ENCODE results near the gene GPR84.

Gene GPR84

DNA sequence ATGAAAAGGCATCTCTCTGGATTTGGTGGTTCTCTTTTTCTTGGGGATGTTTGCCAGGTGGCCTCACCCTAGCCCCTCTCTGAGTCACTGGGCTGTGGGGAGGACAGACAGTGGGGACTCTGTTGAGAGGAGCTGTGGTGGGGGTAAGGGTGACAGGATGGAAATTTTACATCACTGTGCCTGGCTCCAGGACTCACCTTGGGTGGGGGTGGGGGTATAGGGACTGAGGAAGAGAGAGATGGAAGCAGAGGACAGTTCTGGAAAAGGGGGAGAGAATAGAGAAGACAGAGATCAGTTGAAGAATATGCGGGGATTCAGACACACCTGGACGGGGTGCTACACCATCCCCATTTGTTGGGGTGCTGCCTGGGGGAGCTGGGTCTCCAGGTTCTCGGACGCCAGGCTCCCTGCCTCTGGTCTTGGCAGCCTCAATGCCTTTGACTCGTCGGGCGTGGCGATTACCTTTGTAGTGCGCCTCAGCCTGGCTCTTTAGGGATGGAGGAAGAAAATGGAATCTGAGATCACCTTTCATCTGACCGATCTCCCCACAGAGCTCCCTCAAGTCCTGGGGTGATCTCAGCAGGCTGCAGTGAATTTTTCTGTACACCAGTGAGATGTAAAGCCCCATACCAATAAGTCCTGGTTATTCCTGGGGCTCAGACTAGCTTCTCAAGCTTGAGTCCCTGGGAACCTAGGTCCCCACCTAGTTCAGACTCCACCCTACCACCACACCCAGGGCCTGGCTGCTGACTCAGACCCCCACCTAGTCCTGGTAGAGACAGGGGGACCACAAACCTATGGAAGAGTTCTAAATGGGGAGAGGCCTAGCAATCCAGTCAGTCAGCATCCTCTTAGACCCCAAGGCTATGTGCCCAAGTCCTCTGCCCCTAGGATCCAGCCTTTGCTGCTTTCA, 9.6 kb upstream of the GPR84 start:
- no peak for DNase-seq (ENCODE audit: low spot score)

DNA sequence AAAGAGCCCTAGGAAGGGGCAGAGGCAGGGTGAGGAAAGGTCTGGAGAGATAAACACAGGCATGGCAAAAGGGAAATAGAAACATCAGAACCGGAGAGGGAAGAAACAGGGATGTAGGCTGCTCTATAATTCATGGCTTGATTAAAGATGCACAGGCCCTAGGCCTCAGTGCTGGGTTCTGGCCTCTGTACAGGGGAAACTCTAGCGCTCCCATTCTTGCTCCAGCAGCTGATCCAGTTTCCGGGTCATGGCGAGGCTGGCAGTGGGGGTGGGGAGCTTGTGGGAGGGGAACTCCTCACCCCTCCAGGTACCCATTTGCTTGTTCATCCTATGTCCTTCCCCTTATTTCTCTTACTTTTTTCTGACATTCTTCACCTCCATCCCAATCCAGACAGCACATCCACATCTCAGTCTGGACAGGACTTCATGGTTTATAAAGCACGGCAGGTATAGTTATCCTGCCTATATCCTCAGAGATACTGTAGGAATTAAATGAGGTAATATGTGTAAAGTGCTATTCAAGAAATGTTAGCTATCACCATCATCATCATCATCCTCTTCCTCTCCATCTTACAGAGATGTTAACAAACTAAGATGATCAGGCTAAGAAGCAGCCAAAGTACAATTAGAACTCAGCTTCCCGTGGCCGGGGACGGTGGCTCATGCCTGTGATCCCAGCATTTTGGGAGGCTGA, 8.0 kb upstream of the GPR84 start:
- no peak for DNase-seq (ENCODE audit: low spot score)

DNA sequence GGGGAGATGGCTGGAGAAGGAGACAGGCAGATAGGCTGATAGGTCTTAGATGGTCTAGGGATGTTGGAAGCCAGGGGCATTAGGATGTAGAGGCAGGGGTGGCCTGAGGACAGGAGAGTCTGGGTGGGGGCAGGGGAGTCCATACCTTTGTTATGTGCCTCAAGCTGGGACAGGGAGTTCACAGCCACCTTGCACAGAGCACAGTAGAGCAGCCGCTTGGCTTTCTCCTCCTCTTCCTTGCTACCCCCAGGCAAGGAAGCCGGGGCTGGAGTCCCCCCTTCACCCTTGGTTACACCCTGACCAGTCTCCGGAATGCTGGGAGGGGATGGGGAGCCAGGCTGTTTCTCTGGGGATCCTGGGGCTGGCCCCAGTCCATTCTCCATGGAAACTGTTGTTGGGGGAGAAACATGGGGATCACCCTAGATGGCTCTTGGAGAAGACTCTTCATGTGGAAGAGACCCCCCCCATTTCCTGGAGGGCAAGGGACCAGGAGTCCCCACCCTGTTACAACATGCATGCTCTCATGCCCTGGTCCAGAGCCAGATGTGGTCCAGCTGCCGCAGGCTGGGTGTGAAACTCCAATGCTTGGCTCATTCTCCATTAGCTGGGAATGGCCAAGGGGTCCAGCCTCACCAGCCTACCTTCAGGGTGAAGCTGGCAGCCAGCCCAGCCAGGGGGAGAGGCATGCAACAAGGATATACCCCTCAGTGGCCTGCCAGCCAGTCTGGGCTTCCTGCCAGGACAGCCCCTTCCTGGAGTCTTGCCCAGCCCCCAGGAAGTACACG, 7.2 kb upstream of the GPR84 start:
- DNase-seq (ENCODE audit: low spot score), result no peak

DNA sequence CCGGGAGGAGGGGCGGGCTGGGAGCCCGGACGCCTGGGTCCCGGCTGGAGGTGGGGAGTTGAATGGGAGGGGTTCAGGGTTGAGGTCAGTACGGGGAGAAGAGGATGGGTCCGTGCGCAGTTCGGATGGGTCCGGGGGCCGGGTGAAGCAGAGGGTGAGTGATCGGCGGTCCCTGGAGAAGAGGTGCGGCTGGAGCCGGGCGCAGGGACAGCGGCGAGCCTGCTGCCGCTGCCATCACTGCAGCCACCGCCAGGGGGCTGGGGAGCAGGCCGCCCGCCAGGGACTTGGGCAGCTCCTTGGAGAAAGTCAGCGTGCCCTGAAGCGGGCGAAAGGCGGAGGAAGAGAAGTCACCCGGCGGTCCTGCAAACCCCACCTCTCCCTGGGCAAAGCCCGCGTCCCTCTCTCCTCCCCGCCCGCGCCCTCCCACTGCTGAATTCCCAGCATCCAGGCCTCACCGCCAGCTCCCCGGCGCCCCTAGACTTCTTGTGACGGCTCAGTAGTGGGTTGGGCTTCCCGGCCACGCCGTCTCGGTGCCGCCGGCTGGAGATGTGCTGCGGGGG, 6.0 kb upstream of the GPR84 start:
- DNase-seq (ENCODE audit: low spot score), result peak; percentile 78

DNA sequence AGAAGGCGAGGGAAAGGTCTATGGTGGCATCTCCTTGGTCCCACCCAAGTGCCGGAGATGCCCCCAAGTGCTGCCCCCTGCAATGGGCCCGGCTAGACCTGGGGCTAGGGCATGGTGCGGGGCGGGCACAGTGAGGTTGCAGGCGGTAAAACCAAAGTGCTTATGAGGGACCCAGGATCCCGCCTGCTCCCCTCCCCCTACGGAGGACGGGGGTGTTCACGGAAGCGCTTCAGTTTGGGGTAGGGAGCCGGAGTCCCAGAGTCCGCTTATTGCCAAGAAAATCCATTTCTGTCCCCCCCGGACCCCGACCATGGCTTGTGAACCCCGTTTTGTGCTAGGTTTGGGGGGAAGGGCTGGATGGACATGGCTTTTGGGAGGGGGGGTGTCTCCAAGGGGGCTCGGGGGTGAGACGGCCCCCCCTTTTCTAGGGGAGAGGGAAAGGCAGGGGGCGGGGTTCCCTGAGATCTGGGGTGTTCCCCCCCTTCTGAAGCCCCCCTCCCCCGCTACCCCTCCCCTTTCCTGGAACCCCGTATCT, 5.4 kb upstream of the GPR84 start:
- DNase-seq (ENCODE audit: low spot score), result no peak

DNA sequence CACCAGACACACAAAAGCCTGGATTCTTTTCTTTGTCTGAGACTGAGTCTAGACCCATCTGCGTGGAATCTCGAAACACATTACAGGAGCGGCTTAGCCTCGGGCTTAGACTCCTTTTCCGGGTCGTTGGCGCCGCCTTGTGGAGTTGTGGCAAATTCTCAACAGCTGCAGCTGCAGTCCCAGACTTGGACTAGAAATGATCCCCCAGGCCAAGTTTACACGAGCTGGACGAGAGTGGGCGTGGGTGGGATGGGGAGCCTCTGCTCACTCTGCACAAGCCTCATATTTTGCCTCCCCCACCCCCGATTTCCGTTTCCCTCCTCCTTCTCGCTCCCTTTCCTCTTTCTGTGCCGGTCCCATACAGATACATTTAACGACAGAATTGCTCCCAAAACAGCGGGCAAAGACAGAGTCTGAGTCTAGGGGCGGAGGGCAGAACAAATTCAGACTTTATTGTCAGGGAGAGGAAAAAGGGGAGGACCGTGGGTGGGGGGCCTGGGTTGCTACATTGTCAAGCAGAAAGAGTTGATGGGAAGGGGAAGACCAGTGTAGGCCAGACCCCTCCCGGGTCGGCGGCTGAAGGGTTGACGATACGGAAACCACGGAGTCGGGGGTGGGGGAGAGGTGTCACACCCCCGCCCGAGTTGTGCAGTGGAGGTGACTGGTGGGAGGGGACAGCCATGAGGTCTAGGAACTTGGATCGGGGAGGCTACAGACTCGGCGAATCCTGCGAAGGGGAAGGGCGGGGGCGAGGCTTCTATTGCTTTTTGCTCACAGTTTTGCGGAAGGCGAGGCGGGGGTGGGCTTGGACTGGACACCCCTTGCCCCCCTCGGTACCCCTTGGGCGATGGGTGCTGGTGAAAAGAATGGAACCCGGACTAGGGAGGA, 4.7 kb upstream of the GPR84 start:
- DNase-seq (ENCODE audit: low spot score), result peak; percentile 93

DNA sequence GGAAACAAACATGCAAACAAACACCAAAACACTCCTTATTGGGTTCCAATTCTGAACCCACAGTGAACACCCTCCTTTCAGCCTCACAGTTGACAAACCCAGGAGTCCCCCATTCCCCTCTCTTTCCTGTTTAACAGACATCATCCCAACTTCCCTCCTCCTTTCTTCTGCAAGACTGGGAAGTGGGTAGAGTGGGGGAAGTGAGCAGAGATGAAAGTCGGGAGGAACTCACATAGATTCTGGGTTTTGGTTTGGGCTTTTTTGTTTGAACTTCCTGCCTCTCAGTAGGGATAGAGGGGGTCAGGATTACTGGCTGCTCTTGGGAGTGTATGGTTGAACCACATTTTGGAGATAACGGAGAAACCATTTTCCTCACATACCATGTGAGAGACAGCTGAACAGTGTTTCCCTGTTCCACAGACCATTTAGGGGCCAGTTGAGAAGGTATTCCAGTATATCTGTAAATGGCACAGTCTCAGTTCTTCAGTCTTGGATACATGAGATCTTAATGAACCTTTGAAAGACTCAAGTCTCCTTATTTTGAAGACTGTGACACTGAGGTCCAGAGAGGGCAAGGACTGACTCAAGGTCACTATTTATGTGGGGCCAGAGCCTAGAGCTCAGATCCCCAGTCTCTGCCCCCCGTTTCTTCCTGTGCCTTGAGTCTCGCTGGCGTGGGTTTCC, 3.9 kb upstream of the GPR84 start:
- DNase-seq (ENCODE audit: low spot score), result no peak

DNA sequence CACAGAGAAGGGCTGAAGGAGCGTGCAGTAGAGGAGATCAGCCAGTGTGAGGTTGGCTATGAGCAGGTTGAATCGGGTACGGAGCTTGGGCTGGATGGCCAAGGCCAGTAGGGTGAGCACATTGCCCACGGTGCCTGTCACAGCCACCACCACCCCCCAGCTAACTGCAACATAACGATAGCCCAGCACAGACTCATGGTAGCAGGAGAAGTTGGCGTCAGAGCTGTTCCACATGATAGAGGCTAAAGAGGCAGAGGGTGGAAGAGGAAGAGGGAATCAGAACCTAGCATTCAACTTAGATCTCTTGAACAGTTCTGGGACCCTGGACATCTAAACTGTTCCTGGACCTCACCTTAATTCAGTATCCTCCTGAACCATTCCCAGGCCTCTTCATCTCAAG, 668 bp downstream of the GPR84 start:
- DNase-seq (ENCODE audit: low spot score), result no peak

DNA sequence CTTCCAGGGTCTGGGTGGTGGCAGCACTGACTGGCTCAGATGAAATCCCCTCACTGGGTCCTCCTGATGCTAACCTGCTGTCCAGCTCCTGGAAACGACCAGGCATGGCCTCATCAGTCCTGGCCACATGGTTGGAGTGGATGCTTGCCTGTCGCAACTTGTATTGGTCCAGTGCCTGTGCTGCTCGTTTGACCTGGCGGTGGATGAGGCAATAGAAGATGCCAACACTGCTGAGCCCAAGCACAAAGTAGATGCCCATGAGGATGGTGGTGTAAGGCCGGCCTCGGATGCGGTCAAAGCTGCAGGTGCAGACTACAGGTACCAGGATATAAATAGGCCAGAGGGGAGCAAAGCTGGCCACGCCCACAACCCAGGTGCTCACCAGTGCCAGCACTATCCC, 1.2 kb downstream of the GPR84 start:
- DNase-seq (ENCODE audit: low spot score), result no peak

DNA sequence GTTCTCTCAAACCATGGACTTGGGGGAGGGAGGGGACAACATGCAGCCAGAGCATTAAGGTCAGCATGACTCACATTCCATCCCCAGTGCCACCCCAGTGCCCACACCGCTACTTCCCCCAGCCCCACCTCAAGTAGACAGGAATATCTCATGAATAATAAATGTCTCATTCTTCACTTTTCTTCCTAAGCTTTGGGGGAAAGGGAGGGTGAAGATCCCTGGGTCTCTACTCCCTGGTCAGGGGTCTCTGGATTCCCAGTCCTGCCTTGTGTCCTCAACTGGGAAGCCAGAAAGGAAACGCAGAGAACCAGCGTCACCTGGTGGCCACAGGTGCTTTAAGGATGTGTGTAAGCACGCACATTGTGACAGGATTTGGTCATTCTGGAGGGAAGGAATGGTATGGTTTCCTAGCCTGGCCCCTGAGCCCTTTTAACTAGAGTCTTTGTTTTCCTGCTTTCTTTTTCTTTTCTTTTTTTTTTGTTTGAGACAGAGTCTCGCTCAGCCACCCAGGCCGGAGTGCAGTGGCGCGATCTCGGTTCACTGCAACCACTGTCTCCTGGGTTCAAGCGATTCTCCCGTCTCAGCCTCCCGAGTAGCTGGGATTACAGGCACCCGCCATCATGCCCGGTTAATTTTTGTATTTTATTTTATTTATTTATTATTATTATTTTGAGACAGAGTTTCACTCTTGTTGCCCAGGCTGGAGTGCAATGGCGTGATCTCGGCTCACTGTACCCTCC, 3.4 kb downstream of the GPR84 start:
- peak; percentile 85 for DNase-seq (ENCODE audit: low spot score)

DNA sequence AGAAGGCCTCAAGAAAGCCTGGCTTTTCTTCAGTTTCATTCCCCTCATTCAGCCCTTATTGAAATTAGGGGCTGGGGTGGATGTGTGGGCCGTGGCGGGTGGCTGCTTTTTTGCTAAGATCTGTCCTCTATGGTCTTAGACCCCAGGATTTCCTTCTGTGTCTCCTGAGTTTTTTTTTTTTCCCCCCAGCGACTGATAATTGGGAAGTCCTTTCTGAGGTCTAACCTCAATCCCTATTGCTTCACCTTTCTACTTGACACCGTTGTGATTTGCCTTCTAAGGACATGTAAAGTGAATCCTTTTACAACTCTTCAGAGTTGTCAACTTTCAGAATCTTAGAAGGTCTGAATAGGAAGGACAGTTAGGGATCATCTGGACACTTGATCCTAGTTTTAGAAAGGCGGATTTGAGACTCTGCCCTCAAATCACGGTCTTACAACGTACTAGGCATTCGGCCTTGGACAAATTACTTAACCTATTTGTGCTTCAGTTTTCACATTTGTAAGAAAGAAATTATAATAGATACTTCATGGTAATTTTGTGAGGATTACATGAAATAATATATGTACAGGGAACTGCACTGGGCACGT, 4.4 kb downstream of the GPR84 start:
- no peak for DNase-seq (ENCODE audit: low spot score)

DNA sequence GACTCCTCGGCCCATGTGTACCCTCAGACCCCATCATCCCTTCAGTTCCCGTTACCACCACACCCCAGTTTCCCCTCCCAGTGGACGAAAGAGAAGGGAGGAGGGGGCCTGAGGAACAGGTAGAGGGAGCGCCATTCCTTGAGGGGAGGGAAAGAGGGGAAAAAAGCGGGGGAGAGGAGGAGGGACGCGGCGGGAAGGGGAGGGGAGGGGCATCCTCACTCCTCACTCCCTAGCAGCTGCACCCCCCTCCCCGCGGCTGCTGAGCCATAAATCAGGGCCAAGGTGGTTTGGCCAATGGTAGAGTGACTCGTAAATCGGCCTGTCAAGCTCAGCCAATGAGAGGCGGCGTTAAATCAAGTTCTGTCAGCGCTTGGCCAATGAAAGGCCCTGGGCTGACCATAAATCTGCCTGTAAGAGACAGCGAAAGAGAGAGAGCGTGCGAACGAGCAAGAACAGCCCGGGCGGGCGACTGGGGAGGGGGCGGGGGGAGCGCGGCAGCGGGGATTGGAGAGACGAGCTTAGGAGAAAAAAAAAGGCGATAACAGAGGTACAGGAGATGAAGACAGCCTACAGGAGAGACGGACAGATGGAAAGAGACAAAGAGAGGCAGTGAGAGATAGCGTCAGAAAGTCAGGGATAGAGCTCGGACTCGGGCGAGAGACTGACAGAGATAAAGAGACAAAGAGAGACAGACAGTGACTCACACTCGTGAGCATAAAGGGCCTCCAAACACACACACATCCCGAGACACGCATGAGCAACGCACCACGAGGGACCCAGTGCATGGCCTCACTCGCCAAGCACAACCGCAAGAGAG, 5.1 kb downstream of the GPR84 start:
- DNase-seq (ENCODE audit: low spot score), result peak; percentile 99

DNA sequence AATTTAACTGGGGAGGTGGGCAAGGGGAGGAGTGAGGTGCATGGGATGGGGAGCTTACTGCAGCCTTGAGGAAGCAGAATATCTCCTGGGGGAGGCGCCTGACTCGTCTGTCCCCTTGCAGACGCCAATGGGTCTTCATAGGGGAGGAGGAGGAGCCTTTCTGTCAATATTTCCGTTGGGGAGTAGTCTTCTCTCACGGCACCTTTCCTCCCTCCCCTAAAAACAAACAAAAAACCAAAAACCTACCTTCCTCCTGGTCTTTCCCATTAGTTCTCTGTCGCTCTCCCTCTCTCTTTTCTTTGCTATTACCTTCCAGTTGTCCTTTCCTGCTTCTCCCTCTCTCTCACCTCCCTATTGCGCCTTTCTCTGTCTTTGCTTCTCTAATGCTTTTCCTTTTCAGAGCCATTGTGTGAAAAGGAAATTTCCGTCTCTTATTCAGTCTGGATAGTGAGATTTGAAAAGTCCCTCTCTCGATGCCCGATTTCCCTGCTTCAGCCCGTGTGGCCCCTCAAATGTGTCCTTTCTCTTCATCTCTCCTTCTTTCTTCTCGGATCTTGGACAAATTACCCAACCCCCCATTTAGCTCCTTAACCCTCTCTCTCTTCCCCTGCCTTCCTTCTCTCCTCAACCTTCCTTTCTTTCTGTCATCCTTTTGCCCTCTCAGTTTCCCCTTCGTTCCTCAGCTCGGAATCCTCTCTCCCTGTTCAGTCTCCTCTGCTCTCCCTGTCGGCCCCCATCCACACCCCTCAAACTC, 5.9 kb downstream of the GPR84 start:
- peak; percentile 69 for DNase-seq (ENCODE audit: low spot score)

DNA sequence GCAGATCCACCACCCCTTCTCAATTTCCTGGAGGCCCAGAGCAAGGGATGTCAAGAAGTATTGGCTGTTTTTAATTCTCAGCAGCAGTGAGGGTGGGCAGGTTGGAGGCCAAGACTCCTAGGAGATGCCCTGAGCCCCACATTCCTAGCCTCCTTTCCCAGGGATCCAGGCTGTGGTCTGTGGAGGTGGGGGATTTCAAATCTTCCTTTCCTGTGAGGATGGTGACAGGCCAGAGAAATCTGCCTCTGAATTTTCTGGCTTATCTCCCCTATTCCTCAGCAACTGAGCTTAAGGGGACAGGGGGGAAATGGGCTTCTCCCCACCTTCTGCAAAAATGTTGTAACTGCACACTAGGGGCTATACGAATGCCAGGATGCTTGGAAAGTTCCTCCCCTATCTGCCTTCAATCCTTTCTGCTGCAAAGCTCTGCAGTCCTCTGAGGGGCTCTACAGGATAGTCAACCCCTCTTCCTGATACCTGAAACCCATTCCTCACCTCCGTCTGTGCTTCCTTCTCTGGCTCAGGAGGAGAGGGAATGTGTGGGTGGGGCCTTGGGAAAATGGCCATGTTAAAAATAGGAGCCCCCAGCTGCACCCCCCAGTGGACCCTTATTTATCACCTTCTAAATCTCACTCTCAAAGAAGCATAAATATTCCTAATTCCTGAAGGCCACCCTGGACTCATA, 6.6 kb downstream of the GPR84 start:
- no peak for DNase-seq (ENCODE audit: low spot score)

DNA sequence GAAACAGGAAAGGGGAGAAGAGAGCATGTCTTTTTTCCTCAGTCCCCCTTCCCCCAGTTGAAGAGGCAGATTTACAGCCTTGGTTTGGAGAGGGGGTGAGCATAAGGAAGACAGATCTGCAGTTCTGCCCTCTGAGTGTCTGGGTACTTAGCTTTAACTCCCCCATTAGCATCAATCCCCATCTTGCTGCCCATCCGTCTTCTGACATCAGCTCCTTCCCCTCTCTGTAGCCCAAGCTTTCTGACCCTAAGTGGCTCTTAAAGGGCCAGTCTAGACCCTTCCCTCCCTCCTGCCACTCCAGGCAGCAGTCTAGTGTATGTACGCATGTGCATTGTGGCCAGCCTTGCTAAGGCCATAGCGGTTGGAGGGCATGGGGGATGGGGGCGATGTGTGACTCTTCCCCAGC, 7.3 kb downstream of the GPR84 start:
- DNase-seq (ENCODE audit: low spot score), result no peak

DNA sequence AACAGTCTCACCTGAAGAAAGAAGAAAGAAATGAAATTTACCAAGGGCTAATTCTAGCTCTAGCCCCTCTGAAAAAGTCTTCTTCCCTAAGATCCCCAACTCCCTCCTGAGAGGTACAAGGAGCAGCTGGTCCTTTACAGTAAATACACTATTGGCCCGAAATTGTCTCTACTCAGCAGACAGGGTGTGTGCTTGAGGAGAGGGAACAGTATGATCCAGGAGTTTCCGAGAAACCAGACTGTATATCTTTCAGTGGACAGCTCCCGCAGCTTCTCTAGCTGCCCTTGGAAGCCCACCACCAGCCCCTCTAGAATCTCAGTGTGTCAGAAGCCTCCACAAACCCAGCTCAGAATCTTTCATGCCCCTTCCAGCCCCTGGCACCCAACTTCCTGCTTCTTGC, 8.1 kb downstream of the GPR84 start:
- no peak for DNase-seq (ENCODE audit: low spot score)

All from Ammon's horn (tissue), 1 donor.